Measurements from ENCODE around the gene CACNA1C.
A peak's percentile ranks its signal among the peaks of the same experiment; 100 is the strongest.

Gene CACNA1C

DNA sequence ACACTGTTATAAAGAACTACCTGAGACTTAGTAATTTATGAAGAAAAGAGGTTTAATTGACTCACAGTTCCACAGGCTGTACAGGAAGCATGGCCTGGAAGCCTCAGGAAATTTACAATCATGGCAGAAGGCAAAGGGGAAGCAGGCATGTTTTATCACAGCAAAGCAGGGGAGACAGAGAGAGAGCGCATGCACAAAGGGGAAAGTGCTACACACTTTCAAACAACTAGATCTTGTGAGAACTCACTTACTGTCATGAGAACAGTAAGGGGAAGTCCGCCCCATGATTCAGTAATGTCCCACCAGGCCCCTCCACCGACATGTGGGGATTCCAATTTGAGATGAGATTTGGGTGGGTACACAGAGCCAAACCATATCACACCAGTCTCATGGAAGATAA is 313.9 kb downstream of the CACNA1C start:
- no peak for DNase-seq (ENCODE audit: low read depth)

DNA sequence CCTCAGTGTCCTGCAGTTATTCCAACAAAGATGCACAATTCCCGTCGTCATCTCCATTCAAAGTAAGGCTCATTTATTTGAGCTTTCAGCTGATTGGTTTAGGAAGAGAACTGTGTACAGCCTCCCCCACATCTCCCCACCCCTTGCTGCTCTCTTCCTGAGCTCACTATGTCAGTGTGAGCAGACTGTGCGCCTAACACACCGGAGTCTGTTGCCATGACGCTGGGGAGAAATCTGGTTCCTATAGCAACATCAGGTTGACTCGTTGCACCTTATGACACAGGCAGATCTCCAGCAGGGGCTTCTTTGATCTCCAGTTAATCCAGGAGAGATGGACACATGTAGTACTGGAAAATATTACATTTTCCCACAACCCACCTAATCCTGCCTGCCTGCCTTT is 319.4 kb downstream of the CACNA1C start:
- DNase-seq (ENCODE audit: low read depth), result no peak

DNA sequence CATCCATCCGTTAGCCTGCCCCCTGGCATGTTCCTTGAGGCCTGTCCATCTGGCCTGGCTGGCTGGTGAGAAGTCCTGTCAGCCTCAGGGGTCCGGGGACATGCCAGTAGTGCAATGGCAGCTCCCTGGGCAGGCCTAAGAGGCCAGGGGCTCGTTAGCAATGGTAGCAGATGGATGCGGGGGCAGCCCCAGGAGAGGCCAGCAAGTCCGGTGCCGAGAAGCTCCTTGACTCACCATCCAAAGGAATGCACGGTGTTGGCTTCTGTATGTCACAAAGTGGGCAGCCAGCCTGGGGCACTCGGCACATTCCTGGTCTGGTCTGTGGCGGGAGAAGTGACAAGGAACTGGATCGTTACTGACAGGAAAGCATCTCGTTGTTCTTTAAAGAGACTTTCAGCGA is 319.9 kb downstream of the CACNA1C start:
- DNase-seq (ENCODE audit: low read depth), result peak; percentile 76

DNA sequence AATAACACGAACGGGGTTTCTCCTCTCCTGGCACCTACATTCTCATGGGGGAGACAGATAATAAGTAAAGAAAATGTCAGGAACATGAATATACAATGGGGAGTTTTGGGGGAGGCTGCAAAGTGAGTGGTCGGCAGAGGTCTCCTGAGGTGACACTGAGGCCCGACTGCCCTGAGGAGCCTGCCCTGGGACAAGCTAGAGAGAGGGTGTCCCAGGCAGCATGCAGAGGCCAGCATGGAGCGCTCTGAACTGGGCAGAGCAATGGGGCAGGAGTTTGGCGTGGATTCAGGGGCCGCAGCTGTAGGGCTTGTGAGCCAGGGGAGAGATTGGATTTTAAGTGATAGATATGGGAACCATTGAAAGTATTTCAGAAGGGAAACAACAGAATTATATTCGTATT is 320.5 kb downstream of the CACNA1C start:
- DNase-seq (ENCODE audit: low read depth), result no peak

DNA sequence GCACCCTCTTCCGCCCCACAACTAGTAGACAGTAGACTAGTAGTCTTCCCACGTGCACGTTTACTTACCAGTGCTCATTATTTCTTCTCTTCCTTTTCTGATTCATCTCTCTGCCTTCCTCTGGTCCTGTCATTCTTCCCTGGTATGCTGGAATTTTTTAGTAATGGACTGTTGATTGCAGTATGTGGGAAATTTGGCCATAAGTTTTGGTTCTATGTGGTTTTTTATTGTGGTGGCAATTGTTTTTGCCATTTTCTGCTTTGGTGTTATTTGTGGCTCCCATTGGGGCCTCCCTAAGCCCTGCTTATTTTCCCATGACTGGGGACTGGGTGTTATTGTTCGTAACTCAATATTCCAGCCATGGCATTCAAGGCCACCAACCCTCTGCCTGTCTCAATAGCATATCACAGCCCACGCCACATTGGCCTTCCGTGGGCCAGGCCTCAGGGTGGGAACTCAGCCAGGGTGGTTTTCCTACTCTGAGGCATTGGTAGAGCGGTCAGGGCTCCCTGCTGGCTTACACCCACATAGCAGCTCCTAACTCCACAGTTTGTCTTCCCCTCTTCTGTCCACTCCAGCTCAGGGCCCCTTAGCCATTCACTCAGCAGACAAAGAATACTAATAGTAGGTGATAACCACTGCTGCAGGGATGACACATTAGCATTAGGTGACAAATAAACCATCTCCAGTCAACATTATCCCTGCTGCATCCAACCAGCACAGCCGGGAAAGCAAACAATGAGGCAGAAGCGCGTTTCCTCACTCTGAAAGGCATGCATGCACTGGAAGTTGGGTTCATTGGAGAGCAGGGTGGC is 321.5 kb downstream of the CACNA1C start:
- peak; percentile 87 for DNase-seq (ENCODE audit: low read depth)

DNA sequence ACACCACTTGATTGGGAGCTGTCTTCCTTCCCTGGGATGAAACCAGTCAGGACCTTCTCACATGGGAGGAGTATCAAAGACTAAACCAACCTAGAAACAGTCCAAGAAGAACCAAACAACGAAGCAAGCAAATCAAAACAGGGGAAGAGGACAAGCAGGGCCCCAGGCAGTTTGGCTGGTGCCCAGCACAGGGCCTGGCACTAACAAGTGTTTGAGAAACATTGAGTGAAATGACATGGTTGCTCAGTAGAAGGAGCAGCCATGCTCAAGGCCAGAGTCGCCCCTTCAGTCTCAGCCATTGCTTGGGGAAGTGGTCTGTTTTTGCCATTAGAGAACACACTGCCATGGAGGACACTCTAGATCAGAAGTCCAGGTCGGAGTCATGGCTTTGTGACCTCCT is 323.1 kb downstream of the CACNA1C start:
- DNase-seq (ENCODE audit: low read depth), result no peak

DNA sequence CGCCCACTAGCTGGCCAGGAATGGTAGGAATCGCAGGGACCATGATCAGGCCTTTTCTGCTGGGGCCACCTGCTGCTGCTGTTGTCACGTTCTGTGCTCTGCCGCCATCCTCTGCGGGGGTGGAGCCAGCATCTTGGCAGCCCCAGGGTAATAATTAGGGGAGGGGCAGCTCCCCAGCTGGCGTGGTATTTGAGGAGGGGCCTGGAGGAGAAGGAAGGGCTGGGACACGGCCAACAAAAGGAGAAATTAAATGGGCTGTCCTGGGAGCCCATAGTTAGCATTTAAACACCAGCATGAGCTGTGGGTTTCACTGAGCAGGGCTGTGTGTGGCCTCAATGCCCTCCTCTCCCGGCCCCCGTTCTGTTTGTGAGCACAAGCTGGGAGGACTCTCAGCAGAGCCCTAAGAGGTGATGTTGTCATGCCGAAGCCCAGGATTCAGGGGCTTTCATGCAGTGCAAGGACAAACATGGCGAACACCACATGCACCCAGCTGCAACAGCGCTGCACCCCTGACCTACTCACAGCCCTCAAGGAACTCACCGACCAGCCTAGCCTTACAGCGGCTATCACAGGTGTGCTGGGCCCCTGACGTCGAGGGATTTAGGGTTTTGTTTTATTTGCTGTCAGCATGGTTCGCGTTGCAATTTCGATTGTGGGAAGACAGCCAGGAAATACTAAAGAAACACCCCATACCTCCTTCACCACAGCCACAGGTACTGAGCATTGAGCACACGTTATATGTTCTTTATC is 324.3 kb downstream of the CACNA1C start:
- DNase-seq (ENCODE audit: low read depth), result no peak

DNA sequence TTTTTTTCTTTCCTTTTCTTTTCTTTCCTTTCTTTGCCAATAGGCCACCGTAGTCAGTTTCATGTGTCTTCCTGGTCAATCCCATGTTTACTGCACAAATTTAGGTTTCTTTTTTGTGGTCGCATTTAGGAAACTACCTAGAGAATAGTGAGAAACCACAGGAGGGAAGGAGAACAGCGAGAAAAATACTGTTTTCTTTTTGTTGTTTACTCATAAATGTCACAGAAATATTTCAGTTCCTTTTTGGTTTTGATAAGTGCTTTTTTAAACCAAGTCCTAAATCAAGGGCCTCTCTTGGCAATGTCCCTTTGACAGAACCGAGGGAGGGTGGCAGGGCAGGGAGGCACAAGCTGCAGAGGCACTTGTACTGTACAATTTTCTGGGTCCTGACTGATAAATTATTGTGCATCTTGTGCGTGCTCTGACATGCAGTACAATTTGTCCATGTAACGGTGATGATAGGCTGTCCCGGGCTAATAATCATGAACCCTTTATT is 326.1 kb downstream of the CACNA1C start:
- no peak for DNase-seq (ENCODE audit: low read depth)

DNA sequence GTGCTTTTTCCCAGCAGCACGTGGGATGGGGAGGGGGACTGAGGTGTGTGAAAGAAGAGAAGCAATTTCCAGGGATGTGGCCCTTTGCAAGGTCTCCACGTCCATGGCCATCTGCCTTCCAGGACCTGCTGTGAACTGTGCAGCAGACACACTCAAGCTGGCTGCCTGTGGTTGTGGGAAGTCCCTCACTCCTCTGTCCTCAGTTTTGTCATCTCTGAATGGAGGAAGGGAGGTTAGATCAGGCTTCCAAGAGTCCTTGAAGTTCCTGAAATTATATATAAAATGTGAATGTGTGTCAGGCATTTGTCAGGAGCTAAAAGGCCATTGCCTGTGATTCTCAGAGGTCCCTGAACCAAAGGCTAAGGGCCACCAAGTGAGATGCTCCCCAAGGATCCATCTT is 328.2 kb downstream of the CACNA1C start:
- no peak for DNase-seq (ENCODE audit: low read depth)

DNA sequence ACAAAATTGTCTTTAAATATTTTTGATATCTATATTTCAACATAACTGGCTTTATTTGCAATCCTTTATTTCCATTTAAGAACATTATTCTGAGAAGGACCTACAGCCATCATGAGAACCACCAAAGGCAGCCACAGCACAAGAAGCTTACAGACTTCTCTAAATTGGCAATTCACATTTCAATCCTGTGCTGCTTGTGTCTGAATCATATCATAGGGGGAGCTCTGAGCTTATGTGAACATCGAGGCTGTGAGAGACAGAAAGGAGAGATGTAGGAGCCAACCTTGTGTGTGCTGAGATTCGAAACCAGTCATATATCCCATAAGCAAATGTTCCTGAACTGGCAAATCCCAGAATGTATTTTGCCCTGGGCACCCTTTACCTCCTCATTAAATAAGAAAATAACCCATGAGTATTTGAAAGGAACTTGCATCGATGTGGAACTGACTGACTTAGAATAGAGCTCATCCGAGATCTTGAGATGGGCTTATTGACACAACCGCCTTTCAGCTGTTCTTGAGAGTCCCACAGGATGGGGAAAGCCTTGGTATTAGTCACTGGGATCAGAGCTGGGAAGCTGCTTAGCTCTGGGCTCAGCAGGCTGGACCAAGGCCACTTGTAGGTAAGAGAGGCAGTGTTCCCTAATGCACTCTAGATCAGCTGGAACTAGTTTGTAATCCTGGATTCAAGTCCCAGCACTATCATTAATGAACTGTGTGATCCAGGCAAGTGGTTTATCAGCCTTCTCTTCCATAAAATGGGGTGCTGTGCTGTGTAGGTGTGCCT is 329.8 kb downstream of the CACNA1C start:
- peak; percentile 55 for DNase-seq (ENCODE audit: low read depth)

DNA sequence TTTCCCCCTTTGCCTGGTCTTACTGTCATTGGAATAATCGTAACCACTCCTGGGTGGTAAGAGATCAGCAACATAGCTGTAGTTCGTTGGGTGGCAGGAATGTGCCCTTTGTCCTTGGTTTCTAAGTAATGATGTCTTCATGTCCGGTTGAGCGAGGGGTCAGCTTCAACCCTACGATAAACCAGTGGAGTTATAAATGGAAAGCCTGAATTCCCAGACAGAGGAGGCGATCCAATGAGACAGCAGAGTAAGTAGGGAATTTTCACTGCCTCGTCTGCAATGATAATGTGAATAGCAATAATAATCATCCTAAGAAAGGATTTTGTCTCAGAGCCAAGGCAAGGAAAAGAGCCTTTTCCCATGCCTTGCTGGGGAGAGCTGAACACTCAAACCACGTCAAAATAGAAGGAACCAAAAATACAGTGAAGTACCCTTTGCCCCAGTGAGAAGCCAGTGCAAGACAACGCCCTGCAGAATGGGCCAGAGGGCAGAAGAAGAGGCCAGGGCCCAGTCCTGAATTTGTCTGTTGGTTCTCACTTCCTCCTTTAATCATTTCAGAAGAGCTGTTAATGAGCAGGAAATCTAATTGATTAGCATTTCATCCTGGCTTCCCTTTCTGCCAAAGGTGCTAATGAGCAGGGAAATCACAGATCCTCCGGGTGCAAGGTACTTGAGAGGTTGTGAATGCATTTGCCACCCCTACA is 330.7 kb downstream of the CACNA1C start:
- no peak for DNase-seq (ENCODE audit: low read depth)

DNA sequence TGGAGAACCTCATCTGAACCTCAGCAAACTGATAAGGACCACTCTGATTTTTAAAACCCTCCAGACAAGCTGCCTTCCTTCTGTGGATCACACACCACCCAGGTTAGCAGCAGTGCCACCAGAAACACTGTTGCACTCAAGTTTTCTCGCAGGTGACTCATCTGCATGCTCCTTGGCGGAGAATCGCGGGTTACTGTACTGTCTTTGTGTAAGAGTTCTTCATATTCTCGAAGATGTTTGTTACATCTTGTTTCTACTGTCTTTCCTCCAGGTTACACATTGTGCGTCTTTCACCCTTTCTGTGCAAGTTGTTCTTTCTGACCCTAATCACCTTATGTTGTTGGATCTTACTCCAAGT is 331.2 kb downstream of the CACNA1C start:
- DNase-seq (ENCODE audit: low read depth), result peak; percentile 33

DNA sequence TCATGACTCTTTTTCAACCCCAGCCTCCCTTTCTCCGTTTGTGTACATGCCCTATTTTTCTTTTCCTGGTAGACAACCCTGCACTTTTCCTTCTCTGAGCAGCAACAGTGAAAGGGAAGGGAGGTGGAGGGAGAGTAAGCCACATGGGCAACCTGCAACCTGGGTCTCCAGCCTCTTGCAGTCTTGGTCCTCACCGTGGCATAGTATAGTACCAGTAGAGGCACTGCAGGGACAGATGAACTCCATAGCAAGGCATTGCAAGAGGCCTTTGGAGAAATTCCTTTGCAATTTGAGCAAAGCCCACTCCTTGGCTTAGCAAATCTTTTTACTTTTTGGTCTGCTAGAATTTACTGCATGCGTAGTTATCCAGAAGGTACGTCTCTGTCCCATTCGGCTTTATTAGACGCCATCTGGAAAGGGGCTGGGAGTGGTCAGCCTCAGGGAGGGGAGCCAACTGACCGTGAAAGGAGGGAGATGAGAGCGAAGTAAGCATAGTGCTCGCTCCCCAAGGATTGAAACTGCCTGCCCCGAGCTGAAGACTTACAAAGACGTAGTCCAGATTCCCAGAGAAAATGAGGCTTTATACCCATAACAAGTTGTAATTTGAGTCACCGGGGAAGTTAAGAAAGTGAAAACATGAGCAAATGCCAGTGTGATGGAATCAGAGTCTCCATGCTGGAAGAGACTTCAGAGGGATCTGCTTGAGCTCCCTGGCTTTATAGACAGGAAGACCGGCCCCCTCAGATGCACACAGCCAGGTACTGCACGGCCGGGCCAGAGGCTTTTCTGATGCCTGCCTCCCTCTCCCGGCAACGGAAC is 332.0 kb downstream of the CACNA1C start:
- DNase-seq (ENCODE audit: low read depth), result peak; percentile 92

DNA sequence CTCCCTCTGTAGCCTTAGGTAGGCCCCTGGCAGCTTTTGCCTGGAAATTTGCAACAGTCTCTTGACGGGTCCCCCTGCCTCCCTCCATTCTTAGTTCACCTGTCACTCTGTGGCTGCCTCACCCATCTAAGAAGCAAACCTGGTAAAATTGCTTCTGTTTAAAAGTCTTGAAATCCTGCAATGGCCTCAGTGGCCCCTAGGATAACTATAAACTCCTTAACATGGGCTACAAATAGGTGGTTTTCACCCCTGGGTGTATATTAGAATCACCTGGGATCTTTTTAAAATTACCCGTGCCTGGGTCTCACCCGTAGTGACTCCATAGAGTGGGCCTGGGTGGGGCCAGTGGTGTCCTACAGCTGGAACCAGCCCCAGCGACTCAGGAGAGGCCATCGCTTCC is 332.7 kb downstream of the CACNA1C start:
- no peak for DNase-seq (ENCODE audit: low read depth)

DNA sequence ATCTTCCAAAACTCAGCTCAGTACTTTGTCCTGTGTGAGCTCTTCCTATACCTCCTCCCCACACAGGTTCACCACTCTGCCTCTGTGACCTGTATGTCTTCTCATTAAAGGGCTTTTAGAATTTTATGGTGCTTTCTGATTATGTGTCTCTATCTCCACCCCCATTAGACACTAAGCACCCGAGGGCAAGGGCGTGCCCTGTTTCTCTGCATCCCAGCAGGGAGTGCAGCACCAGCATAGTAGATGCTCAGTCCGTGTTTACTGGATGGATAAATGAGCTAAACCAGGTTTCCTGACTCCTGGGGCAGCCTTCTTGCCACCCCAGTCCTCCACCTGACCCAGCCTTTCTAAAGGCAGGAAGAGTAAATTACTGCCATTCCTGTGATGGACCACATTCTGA is 333.8 kb downstream of the CACNA1C start:
- DNase-seq (ENCODE audit: low read depth), result no peak

DNA sequence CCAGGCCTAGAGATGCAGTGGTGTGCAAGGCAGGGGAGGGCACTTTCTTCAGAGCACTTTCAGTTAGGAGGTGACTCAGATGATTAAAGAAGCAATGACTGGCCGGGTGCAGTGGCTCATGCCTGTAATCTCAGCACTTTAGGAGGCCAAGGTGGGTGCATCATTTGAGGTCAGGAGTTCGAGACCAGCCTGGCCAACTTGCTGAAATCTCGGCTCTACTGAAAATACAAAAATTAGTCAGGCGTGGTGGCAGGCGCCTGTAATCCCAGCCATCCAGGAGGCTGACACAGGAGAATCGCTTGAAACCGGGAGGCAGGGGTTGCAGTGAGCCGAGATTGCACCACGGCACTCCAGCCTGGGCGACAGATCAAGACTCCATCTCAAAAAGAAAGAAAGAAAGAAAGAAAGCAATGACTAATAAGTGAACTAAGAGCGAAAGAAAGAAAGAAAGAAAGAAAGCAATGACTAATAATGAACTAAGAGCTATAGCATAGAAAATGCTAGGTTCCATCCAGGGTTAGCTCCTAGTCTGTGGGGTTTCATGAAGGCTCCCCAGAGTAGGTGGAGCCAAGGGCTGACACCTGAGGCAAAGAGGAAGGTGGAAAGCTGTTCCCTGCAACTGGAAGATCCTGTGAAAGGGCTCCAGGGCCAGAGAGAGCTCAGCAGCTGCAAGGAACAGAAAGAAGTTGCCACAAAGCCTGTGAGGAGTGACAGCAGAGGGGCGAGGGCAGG is 334.5 kb downstream of the CACNA1C start:
- DNase-seq (ENCODE audit: low read depth), result peak; percentile 65

DNA sequence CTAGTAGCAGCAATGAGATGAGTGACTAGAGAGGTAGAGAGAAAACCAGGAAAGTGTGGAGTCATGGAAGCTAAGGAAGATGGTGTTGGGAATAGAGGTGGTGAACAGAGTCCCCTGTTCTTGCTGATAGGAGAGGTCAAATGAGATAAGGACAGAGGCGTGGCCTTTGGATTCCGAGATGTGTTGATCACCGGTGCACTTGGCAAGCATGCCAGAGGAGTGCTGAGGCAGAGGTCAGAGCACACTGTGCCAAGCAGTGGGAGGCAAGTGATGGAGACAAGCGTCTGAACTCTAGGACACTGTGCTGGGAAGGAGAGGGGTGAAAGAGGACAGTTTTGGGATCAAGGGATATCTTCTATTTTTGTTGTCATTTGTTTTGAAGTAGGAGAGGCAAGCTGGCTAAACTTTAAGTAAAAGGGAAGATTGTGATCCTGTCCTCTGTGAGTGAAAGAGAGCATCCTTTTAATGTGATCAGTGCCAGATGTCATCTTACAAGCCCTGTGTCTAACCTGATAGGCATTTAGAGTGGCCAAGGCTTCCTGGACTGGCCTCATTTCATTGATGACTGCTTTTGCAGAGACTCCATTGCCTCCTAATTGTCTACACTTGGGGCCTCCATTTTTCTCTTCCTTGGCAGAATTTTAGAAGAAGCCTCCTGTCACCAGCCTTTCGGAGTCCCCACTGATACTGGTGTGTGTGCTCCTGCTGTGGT is 336.4 kb downstream of the CACNA1C start:
- peak; percentile 62 for DNase-seq (ENCODE audit: low read depth)

DNA sequence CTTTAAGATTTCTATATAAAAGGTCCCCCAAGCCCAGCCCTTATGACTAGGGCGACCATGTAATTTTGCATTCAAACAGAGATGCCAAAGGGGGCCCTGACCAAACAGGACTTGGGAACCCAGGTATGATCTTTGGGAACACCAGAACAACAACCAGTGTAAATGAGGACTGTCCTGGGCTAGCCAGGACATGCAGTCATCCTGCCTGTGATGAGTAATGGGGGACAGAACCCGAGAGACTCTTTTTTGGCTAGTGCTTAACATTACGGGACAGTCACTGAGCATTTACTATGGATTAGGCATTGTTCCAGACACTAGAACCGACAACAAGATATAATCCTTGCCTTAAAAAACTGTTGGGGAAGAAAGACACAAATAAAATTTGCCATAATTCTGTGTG is 337.3 kb downstream of the CACNA1C start:
- DNase-seq (ENCODE audit: low read depth), result no peak

DNA sequence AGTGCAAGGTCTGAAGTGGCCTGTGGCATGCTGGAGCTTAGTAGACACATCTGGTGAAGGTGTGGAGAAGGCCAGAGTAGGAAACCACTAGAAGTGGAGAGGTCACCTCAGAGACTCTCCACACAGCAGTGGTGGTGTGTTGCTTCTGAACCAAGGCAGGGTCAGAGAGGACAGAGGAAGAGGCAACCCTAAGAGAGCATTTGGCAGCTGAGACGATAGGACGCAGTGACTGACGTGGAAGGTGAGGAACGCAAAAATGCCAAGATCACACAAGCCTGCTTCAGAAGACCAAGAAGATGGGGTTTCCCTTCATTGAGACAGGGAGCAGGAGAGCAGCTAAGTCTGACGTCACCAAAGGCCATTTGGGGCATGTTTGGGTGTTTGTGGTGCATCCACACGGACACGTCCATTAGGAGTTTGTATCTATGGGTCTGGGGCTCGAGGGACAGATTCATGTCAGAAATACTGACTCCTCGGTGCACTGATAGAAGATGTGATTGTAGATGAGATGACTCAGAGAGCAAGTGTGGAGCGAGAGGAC is 338.1 kb downstream of the CACNA1C start:
- DNase-seq (ENCODE audit: low read depth), result no peak

All from EH (cell line).